ENCODE data around the gene UBE2R2. TPM values are rescaled to one million over a fixed set of nuclear protein-coding genes. Genes with fewer than 3 reads are reported as not detected.
"Not testable (repeated sequence)": the region's sequence is repeated elsewhere in the genome, so short reads cannot be mapped to it uniquely, and the experiment has no call there.

Gene UBE2R2
- total and polyA plus RNA-seq, 10 of the 15 experiments (the other 5 are each of a cell fraction or from before 2014, with no cell fraction given) = 7.2 to 32.8 (median 17.2) TPM

- intact Hi-C loops (cut with micrococcal nuclease; ENCODE audit: unreplicated experiment) = loop anchor here (5.0 kb wide), 1 partner anchor 115 kb away; no protein-coding TSS in a partner anchor
Measured at GRCh38 chr9:33807156-33807555, 9.8 kb upstream of the UBE2R2 start.

GRCh38 chr9:33808979-33809322 lies 8.0 kb upstream of the UBE2R2 start:
- H2AFZ ChIP-seq (ENCODE audit: control insufficient read depth, low read depth, low read length); FAIRE-seq; H3K79me2 ChIP-seq (ENCODE audit: control insufficient read depth, insufficient read depth, low read length); H3K9ac ChIP-seq (ENCODE audit: control insufficient read depth, insufficient read depth, low read length); H4K20me1 ChIP-seq (ENCODE audit: control insufficient read depth, insufficient read depth); H3K27ac ChIP-seq (ENCODE audit: control insufficient read depth, insufficient read depth); in situ Hi-C loops (cut with MboI); H3K36me3 ChIP-seq (ENCODE audit: control insufficient read depth in 2 of 2, insufficient read depth in 2 of 2, low read length in 1 of 2); H3K4me1 ChIP-seq (ENCODE audit: control insufficient read depth, insufficient read depth, low read length); H3K4me3 ChIP-seq; H3K4me2 ChIP-seq (ENCODE audit: control insufficient read depth, insufficient read depth); POLR2A ChIA-PET; H3K27me3 ChIP-seq (replicated peaks in 1 of 2; ENCODE audit: control insufficient read depth in 2 of 2, insufficient read depth in 2 of 2, low read length in 1 of 2); DNase-seq (ENCODE audit: low read depth, low spot score); H3K9me3 ChIP-seq (replicated peaks; ENCODE audit: control insufficient read depth, insufficient read depth, low read length); BruUV-seq (replicated peaks): not testable (repeated sequence)
- ChIA-PET RAD21 (ENCODE audit: unreplicated experiment) (interaction anchor here (0.8 to 1.1 kb wide), 2 partner anchors 9 to 266 kb away, joined by 3 read pairs; no protein-coding TSS in a partner anchor), SMC1A (ENCODE audit: uncharacterized antibody, unreplicated experiment) (interaction anchor here (1.0 kb wide), 2 partner anchors 29 to 39 kb away, joined by 3 to 4 read pairs; no protein-coding TSS in a partner anchor), CTCF (interaction anchor here (0.7 to 3.1 kb wide), 4 partner anchors 20 to 265 kb away, joined by 3 to 12 read pairs (median 4); no protein-coding TSS in a partner anchor)
- intact Hi-C loops (cut with micrococcal nuclease; ENCODE audit: unreplicated experiment) = loop anchor here (5.0 kb wide), 1 partner anchor 113 kb away; no protein-coding TSS in a partner anchor
- WGBS (ENCODE audit: insufficient coverage, insufficient replicate concordance, low lambda C conversion rate, missing lambda C conversion rate) = 100% methylated on average over 1 of the region's 1 CpG
- ATAC-seq = peak; percentile 20

More at GRCh38 chr9:33807156-33807555, 9.8 kb upstream of the UBE2R2 start:
- H3K27ac ChIP-seq (ENCODE audit: control insufficient read depth, insufficient read depth); in situ Hi-C loops (cut with MboI); H2AFZ ChIP-seq (ENCODE audit: control insufficient read depth, low read depth, low read length); H3K9me3 ChIP-seq (replicated peaks; ENCODE audit: control insufficient read depth, insufficient read depth, low read length); H3K27me3 ChIP-seq (replicated peaks in 1 of 2; ENCODE audit: control insufficient read depth in 2 of 2, insufficient read depth in 2 of 2, low read length in 1 of 2); BruUV-seq (replicated peaks); POLR2A ChIA-PET; H3K79me2 ChIP-seq (ENCODE audit: control insufficient read depth, insufficient read depth, low read length); DNase-seq (ENCODE audit: low read depth, low spot score); ATAC-seq; H3K4me1 ChIP-seq (ENCODE audit: control insufficient read depth, insufficient read depth, low read length); H3K4me3 ChIP-seq; H3K9ac ChIP-seq (ENCODE audit: control insufficient read depth, insufficient read depth, low read length); RAD21 ChIA-PET (ENCODE audit: unreplicated experiment); H3K4me2 ChIP-seq (ENCODE audit: control insufficient read depth, insufficient read depth); H4K20me1 ChIP-seq (ENCODE audit: control insufficient read depth, insufficient read depth); H3K36me3 ChIP-seq (ENCODE audit: control insufficient read depth in 2 of 2, insufficient read depth in 2 of 2, low read length in 1 of 2); FAIRE-seq: not testable (repeated sequence)
- SMC1A ChIA-PET (ENCODE audit: uncharacterized antibody, unreplicated experiment) = interaction anchor here (1.2 to 2.2 kb wide), 3 partner anchors 15 to 266 kb away, joined by 3 to 8 read pairs (median 3); no protein-coding TSS in a partner anchor
- WGBS (ENCODE audit: insufficient coverage, insufficient replicate concordance, low lambda C conversion rate, missing lambda C conversion rate) = 95% methylated on average over 2 of the region's 2 CpGs
- CTCF ChIA-PET = interaction anchor here (0.7 to 3.1 kb wide), 7 partner anchors 18 to 572 kb away, joined by 3 to 12 read pairs (median 3); no protein-coding TSS in a partner anchor

Measured in GM12878 (cell line).